HG03558 (cell line): ENCODE data around the gene VOPP1.

Experiments
- ATAC-seq: cut with Tn5 transposase; IDR thresholded peaks from one replicate; pipeline ENCODE4 v1.9.1; 2021; ENCODE audit warnings: moderate number of reproducible peaks; ENCODE audit not compliant: unreplicated experiment; ENCODE audit errors: extremely low read depth

VOPP1 gene

GRCh38 chr7:55497521-55497920 is 74.8 kb downstream of the VOPP1 start:
- no peak for ATAC-seq

DNA sequence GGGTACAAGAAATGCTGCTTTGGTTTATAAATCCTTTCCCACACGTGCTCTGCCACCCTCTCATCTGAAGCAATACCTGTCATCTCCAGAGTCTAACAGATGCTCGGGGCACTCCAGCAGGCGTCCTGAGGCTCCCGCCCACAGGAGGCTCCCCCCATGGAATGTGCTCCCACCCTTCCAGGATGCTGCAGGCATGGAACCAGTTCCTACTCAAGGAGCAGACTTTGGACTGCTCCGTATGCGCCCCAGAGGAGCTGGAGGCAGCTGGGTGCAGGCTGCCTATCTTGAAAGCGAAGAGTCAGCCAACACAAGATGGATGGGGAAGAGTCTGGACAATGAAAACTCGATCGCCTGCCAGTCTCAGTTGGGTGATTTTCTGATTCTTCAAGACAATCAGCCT is 75.4 kb downstream of the VOPP1 start:
- no peak for ATAC-seq

DNA sequence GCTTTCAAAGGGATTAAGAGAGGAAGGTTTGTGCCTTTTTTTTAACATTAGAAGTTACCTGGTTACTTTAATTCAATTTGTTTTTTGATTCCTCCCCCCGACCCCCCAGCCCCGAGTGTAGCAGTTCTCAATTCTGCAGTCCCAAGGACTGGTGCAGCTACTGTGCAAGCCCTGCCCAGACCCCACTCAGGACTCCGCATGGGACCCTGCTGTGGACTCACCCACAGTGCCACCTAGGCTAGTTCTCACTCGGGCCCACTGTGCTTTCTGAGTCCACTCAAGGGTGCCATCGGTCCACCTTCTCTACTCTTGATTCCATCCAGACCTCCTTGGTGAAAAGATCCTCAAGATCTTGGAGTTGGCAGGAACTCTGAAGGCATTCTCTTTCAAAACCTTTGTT is 77.4 kb downstream of the VOPP1 start:
- ATAC-seq, result no peak

- no peak for ATAC-seq
These were observed 78.9 kb downstream of the VOPP1 start for GRCh38 chr7:55493408-55493807.

GRCh38 chr7:55491346-55491745 is 81.0 kb downstream of the VOPP1 start:
- no peak for ATAC-seq

- ATAC-seq, result no peak
These were observed 82.2 kb downstream of the VOPP1 start for GRCh38 chr7:55490099-55490498.

GRCh38 chr7:55489552-55489951 is 82.8 kb downstream of the VOPP1 start:
- no peak for ATAC-seq

DNA sequence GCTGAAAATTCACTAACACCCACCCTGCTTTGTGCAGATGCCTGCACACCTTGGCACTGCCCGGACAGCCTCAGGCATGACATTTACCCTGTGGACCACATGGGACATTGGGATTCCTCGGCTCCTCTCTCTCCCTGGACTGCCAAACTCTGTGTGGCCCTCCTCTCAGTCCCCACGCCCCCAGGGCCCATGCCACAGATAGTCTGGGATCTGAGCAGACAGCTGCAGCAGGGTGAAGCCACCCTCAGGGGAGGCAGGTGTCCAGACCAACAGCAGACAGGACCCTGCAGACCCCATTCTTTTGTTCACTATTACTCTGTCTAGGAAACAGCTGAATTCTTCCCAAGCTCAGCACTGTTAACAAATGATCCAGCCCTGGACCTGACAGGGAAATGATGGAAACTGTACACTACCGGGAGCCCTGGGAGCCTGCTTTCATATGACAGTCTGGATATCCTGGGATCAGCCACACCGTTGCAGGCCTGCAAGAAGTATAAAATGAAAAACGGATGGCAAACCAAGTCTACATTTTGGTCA is 83.4 kb downstream of the VOPP1 start:
- ATAC-seq, result no peak

DNA sequence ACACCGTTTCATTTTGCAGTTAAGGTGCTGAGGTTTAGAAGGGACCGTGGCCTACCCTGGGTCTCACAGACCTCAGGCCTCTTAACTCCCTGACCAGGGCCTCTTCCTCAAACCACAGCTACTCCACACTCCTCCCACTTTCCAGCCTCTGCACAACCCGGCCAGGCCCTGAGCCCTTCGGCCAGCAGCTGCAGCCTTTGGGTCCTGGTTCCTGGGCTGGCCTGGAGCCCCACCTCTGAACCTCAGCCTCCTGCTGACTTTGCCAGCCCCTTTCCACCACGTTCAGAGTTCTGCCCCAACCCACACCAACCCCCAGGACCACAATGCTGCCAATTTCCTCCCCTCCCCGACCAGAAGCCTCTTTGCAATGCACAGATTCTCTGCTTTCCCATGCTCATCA is 84.1 kb downstream of the VOPP1 start:
- no peak for ATAC-seq

DNA sequence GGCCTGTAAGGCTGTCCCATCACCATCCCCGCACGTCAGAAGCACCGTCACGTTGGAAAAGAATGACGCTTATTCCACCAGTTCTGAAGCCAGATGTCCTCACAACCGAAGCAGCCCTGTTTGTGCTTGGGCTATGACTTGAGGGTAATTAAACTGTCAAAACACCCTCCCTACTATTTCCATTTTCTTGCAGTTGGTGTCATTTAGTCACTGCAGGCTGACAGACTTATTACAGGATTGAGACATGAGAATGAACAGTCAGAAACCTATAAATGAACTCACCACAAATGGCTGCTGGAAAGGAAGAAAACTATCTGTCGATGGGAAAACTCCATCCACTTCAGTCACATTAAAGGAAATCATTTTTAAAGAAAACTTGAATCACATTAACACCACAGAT is 85.3 kb downstream of the VOPP1 start:
- no peak for ATAC-seq

- no peak for ATAC-seq
These were observed 86.1 kb downstream of the VOPP1 start for GRCh38 chr7:55486192-55486590.

DNA sequence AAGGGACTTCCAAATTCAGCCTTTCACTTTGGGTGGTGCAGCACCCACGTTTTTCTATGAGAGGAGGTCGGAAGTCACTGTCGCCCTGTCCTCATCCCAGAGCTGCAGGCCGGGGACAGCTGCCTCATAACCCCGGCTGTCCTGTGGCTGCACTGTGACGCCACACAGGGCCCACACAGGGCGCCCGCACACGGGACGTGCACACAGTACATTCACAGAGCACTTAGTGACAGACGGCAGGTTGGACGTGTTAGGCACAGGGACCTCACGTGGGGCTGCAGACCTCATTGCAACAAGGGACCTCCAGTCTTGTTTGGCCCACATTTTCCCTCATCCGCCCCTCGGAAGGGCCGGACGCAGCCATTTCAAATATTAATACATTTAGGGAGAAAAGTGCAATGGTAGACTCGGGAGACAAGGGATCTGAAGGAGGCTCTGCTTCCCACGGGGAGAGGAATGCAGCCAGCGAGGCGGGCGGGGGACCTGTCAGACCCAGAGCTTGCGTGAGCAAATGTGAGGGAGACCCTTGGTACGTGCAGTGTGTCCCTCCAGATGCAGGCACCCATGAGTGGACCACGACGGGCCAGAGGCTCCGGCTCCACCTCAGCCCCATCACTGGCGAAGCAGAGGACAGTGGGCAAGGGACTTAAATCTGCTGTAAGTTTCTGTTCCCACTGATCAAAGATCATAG is 86.7 kb downstream of the VOPP1 start:
- ATAC-seq, result no peak

DNA sequence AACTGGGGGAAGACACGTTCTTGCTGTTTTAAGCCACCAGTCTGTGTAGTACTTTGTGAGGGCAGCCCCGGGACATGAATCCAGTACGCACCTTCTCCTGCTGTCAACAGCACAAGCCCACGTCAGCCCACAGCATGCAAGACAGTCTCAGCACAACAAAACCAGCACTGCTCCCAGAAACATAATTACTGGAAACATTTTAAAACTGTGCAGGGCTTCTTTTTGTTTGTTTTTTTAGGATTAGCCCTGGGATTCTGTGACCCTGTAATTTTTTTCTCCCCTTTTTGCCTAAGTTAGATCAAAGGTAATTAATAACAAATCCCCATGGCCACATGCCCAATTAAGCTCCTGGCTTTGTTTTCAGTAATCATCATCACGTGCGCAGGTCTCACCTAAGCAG is 87.5 kb downstream of the VOPP1 start:
- no peak for ATAC-seq

DNA sequence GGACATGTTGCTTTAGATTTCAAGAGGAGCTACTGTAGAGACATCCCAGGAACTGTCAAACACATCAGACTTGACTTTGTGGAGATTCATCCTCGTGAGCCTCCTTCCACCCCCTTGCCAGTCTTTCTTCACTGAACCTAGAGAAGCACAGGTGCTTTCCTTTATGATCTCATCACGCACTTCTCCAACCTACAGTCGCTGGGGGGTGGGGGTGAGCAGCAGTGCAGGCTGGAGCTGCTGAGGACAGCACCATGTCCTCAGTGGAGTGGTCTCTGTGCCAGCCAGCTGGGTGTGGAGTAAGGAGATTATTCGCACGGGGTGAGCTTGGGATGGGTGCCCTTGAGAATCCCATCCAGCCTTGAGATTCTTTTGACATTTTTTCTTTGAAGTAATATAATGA is 88.1 kb downstream of the VOPP1 start:
- ATAC-seq, result no peak

- ATAC-seq, result no peak
These were observed 89.3 kb downstream of the VOPP1 start for GRCh38 chr7:55483046-55483445.

DNA sequence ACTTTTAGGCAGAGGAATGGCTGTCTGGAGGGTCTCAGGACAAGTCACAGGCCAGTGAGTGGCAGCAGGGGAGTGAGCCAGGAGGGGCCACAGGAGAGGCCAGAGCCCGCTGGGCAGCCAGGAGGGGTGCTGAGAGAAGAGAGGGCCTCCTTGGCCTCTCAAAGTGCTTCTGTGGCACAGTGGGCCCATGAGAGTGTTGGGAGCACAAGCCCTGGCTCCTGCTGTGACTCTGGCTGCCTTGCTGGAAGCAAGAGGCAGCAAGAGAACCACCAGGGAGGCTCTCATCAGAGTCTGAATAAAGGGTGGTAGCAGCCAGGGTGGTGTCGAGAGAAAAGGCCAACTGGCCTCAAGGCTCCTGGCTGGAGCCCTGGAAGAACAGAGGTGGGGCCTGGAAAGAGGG is 91.1 kb downstream of the VOPP1 start:
- ATAC-seq, result no peak

DNA sequence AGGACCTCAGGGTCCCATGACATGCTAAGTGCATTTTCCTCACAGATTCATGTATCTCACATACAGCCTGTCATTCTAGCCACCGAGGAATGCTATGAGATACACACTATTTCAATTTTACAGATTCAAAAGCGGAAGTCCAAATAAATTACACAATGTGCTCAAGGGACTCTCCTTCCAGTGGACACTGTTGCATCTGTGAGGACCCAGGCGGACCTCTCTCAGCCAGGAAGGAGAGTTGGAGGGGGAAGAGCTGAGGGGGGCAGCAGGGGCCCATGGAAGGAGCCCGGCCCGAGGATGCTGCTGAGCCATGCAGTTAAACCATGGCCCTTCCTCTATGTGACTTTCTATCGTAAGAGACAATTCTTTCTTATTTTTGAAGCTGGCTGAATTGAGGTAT is 93.6 kb downstream of the VOPP1 start:
- ATAC-seq, result no peak

- no peak for ATAC-seq
These were observed 94.4 kb downstream of the VOPP1 start for GRCh38 chr7:55477781-55478374.

DNA sequence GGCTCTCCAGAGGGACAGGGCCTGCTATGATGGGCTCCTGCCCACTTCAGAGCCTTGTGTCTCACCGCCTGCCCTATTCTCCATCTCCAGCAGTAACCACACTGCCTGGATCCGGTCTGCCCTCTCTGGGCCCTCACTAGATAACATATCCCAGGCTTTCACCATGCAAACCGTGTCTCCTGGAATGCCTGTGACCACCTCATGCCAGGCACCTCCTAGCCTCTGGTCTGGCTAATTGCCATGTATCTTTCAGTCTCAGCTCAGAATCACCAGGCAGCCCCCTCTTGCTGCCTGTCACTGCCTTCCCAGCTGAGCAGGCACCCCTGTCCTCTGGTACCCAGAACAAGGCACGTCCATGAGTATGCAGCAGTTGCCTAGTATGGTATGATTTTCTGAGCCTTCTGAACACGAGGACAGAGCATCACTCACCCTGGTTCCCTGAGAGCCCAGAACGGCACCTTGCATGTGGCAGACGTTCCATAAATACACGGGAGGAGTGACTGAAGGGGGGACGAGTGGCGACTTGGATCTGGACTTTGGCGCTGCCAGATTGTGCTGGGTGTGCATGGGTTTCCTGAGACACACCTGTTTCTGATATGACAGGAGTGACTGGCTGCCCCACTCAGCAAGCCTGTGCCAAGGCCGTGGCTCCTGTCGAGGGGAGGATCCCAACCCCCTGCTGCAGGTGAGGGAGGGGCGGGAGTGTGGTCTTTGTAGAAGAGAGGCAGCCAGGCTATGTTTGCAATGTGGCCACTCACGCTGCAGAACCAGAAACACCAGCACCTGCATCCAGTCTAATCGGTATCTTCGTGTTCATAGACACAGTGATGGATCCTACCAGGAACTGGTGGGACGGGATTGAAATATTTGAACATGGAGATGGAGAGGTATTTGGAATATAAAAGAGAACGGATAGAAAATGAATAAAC is 95.2 kb downstream of the VOPP1 start:
- no peak for ATAC-seq

- no peak for ATAC-seq
These were observed 96.2 kb downstream of the VOPP1 start for GRCh38 chr7:55475855-55476803.
